ENCODE data around the gene ZSWIM4. TPM values are rescaled to one million over a fixed set of nuclear protein-coding genes. Genes with fewer than 3 reads are reported as not detected.

Gene ZSWIM4
- total and polyA plus RNA-seq, 2 experiments from 2014 or later = 5.4 to 42.3 TPM

- Histone ChIP-seq H3K27me3 (ENCODE audit: insufficient read depth) (no peaks in the 10 kb centered on the region), H3K4me2 (no peak overlapping the region), H3K4me3 (no peak overlapping the region), H3K4me1 (ENCODE audit: insufficient read depth) (no peaks in the 10 kb centered on the region), H3K27ac (ENCODE audit: low read depth) (no peak overlapping the region), H4K20me1 (replicated peaks; ENCODE audit: insufficient read depth) (no peaks in the 10 kb centered on the region), H3K9me2 (ENCODE audit: insufficient read depth) (no peaks in the 10 kb centered on the region), H3K79me2 (replicated peaks; ENCODE audit: insufficient read depth) (no peaks in the 10 kb centered on the region), H2AFZ (no peak overlapping the region), H3K36me3 (ENCODE audit: insufficient read depth) (peaks cover 2% of the 10 kb centered on the region), H3F3A (replicated peaks; ENCODE audit: low read depth) (0 out of 2 replicates have a peak, but pooled peaks cover 4% of the 10 kb centered on the region)
- Mint-ChIP-seq H3K27me3 (ENCODE audit: insufficient read depth, low read depth, poor library complexity) (peaks cover 17% of the 10 kb centered on the region), H3K27ac (no peak overlapping the region), H3K4me1 (peaks cover 4% of the 10 kb centered on the region; the same call in 2 of the 3 replicates), H3K9me3 (no peaks in the 10 kb centered on the region; the same call in 2 of the 3 replicates), H3K4me3 (no peak overlapping the region), H3K36me3 (ENCODE audit: low read depth) (peaks cover 46% of the 10 kb centered on the region)
- TF ChIP-seq, protein P1, sequence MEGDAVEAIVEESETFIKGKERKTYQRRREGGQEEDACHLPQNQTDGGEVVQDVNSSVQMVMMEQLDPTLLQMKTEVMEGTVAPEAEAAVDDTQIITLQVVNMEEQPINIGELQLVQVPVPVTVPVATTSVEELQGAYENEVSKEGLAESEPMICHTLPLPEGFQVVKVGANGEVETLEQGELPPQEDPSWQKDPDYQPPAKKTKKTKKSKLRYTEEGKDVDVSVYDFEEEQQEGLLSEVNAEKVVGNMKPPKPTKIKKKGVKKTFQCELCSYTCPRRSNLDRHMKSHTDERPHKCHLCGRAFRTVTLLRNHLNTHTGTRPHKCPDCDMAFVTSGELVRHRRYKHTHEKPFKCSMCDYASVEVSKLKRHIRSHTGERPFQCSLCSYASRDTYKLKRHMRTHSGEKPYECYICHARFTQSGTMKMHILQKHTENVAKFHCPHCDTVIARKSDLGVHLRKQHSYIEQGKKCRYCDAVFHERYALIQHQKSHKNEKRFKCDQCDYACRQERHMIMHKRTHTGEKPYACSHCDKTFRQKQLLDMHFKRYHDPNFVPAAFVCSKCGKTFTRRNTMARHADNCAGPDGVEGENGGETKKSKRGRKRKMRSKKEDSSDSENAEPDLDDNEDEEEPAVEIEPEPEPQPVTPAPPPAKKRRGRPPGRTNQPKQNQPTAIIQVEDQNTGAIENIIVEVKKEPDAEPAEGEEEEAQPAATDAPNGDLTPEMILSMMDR (conservative IDR thresholded peaks at IDR 0.05; ENCODE audit: low read depth in 2 of 2) = no peak
- no peak for TF ChIP-seq EZH2 (IDR thresholded peaks at IDR 0.05; ENCODE audit: low read depth, unreplicated experiment)
- TF ChIP-seq REST (IDR thresholded peaks at IDR 0.05; ENCODE audit: unreplicated experiment) = no peak
- TF ChIP-seq EZH2phosphoT487 (IDR thresholded peaks at IDR 0.05; ENCODE audit: unreplicated experiment) = no peak
- TF ChIP-seq NANOG (IDR thresholded peaks at IDR 0.05; ENCODE audit: borderline replicate concordance) = no peak
- TF ChIP-seq STAT1 (IDR thresholded peaks at IDR 0.05; ENCODE audit: unreplicated experiment) = no peak
- no peak for TF ChIP-seq CREB1 (CRISPR knock-in tag; IDR thresholded peaks at IDR 0.05; ENCODE audit: low read depth)
- TF ChIP-seq ZNF331 (CRISPR knock-in tag; IDR thresholded peaks at IDR 0.05; ENCODE audit: low read depth) = no peak
- TF ChIP-seq, protein P2, sequence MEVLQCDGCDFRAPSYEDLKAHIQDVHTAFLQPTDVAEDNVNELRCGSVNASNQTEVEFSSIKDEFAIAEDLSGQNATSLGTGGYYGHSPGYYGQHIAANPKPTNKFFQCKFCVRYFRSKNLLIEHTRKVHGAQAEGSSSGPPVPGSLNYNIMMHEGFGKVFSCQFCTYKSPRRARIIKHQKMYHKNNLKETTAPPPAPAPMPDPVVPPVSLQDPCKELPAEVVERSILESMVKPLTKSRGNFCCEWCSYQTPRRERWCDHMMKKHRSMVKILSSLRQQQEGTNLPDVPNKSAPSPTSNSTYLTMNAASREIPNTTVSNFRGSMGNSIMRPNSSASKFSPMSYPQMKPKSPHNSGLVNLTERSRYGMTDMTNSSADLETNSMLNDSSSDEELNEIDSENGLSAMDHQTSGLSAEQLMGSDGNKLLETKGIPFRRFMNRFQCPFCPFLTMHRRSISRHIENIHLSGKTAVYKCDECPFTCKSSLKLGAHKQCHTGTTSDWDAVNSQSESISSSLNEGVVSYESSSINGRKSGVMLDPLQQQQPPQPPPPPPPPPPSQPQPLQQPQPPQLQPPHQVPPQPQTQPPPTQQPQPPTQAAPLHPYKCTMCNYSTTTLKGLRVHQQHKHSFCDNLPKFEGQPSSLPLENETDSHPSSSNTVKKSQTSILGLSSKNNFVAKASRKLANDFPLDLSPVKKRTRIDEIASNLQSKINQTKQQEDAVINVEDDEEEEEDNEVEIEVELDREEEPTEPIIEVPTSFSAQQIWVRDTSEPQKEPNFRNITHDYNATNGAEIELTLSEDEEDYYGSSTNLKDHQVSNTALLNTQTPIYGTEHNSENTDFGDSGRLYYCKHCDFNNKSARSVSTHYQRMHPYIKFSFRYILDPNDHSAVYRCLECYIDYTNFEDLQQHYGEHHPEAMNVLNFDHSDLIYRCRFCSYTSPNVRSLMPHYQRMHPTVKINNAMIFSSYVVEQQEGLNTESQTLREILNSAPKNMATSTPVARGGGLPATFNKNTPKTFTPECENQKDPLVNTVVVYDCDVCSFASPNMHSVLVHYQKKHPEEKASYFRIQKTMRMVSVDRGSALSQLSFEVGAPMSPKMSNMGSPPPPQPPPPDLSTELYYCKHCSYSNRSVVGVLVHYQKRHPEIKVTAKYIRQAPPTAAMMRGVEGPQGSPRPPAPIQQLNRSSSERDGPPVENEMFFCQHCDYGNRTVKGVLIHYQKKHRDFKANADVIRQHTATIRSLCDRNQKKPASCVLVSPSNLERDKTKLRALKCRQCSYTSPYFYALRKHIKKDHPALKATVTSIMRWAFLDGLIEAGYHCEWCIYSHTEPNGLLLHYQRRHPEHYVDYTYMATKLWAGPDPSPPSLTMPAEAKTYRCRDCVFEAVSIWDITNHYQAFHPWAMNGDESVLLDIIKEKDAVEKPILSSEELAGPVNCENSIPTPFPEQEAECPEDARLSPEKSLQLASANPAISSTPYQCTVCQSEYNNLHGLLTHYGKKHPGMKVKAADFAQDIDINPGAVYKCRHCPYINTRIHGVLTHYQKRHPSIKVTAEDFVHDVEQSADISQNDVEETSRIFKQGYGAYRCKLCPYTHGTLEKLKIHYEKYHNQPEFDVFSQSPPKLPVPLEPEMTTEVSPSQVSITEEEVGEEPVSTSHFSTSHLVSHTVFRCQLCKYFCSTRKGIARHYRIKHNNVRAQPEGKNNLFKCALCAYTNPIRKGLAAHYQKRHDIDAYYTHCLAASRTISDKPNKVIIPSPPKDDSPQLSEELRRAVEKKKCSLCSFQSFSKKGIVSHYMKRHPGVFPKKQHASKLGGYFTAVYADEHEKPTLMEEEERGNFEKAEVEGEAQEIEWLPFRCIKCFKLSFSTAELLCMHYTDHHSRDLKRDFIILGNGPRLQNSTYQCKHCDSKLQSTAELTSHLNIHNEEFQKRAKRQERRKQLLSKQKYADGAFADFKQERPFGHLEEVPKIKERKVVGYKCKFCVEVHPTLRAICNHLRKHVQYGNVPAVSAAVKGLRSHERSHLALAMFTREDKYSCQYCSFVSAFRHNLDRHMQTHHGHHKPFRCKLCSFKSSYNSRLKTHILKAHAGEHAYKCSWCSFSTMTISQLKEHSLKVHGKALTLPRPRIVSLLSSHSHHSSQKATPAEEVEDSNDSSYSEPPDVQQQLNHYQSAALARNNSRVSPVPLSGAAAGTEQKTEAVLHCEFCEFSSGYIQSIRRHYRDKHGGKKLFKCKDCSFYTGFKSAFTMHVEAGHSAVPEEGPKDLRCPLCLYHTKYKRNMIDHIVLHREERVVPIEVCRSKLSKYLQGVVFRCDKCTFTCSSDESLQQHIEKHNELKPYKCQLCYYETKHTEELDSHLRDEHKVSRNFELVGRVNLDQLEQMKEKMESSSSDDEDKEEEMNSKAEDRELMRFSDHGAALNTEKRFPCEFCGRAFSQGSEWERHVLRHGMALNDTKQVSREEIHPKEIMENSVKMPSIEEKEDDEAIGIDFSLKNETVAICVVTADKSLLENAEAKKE (CRISPR knock-in tag; IDR thresholded peaks at IDR 0.05) = no peak
- TF ChIP-seq, protein P3, sequence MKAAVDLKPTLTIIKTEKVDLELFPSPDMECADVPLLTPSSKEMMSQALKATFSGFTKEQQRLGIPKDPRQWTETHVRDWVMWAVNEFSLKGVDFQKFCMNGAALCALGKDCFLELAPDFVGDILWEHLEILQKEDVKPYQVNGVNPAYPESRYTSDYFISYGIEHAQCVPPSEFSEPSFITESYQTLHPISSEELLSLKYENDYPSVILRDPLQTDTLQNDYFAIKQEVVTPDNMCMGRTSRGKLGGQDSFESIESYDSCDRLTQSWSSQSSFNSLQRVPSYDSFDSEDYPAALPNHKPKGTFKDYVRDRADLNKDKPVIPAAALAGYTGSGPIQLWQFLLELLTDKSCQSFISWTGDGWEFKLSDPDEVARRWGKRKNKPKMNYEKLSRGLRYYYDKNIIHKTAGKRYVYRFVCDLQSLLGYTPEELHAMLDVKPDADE (IDR thresholded peaks at IDR 0.05) = no peak
- TF ChIP-seq POLR2AphosphoS5 (IDR thresholded peaks at IDR 0.05; ENCODE audit: low read depth) = no peak
- TF ChIP-seq ZNF114 (CRISPR knock-in tag; IDR thresholded peaks at IDR 0.05) = no peak
- no peak for TF ChIP-seq JUNB (IDR thresholded peaks at IDR 0.05; ENCODE audit: unreplicated experiment)
- DNase-seq (ENCODE audit: low spot score) (no peak), ATAC-seq (no peak)
Observed at GRCh38 chr19:13814550-13814949, 19.3 kb downstream of the ZSWIM4 start.

Data from GM23338 (cell line).